H1 (cell line): ENCODE results near the gene KIAA0319L.

Source experiments
- CEBPB ChIP-seq: IDR thresholded peaks from 2 replicates; pipeline ENCODE4 v1.6.1; 2012; ENCODE audit warnings: low read depth, low read length
- SIN3A ChIP-seq, 2 experiments: IDR thresholded peaks in 1 of 2; conservative IDR thresholded peaks in 1 of 2; 2 replicates each; pipeline ENCODE4 v1.6.1; 2011 to 2012; ENCODE audit warnings: low read length in 2 of 2, improper control_type of control experiment in 1 of 2, low read depth in 1 of 2, mild to moderate bottlenecking in 1 of 2

DNA sequence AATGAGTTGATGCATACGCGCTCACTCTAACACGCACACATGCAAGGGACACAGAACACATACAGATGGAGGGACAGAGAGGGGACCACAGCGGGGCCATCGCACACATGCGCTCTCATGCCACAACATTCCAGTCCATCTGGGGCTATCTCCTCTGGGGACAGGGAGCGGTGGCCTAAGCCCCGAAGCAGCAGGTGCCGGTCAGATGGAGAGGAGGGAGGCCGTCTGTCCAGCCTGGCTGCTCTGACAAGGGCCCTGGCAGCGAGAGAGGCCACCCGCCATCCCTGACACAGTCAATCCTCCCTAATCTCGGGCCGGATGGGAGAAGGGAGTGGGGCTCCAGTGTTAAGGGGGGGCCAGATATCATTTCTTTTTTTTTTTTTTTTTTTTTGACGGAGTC is 123.5 kb downstream of the KIAA0319L start:
- TF ChIP-seq CEBPB = no peak
- TF ChIP-seq SIN3A (conservative IDR thresholded peaks at IDR 0.05 in 1 of 2, IDR thresholded peaks at IDR 0.05 in 1 of 2; ENCODE audit: low read depth in 1 of 2, low read length in 2 of 2) = no peak
